ENCODE data around the gene IRF1.

DNA sequence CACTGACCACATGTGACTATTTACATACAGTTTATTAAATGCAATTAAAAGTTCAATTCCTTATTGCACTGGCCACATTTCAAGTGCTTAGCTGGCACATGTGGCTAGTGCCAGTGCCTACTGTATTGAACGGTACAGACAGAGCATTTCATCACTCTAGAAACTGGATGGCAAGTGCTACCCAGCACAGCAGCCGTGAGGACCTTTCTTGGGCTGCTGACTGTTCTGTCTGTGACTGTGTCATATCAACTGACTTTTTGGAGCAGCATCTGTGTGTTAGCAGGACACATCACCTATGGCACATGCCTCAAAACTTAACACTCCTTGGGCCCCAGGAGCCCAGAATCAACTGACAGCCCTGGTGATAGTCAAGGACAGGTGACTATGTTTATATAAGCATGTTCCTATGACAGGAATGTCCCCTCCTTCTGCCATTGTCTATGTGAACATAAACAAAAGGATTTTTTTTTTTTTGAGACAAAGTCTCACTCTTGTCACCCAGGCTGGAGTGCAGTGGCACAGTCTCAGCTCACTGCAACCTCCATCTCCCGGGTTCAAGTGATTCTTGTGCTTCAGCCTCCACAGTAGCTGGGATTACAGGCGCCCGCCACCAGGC is 8.9 kb downstream of the IRF1 start:
- 0 out of 2 replicates have a peak, but pooled peaks have one; percentile 21 for TF ChIP-seq POLR2A (IDR thresholded peaks at IDR 0.05; ENCODE audit: low read depth, low read length)
- TF ChIP-seq, protein P1, sequence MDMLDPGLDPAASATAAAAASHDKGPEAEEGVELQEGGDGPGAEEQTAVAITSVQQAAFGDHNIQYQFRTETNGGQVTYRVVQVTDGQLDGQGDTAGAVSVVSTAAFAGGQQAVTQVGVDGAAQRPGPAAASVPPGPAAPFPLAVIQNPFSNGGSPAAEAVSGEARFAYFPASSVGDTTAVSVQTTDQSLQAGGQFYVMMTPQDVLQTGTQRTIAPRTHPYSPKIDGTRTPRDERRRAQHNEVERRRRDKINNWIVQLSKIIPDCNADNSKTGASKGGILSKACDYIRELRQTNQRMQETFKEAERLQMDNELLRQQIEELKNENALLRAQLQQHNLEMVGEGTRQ (IDR thresholded peaks at IDR 0.05; ENCODE audit: low read depth, low read length): no peak
